Nephron progenitor cell (in vitro differentiated cells): ENCODE data around the gene PI4K2B.

Experiments
- DNase-seq: peaks from one replicate; pipeline ENCODE4 v3.0.0; 2021
- H3K27ac Mint-ChIP-seq: 2 replicates; pipeline ENCODE4 v1.8.0; 2021; ENCODE audit warnings: mild to moderate bottlenecking, moderate library complexity, mixed read lengths
- H3K27me3 Mint-ChIP-seq: 2 replicates; pipeline ENCODE4 v1.8.0; 2021; ENCODE audit warnings: mild to moderate bottlenecking, low read depth, mixed read lengths; ENCODE audit not compliant: poor library complexity
- H3K36me3 Mint-ChIP-seq: 2 replicates; pipeline ENCODE4 v1.8.0; 2021; ENCODE audit warnings: low read depth, mixed read lengths
- H3K4me1 Mint-ChIP-seq: 2 replicates; pipeline ENCODE4 v1.8.0; 2021; ENCODE audit warnings: mixed read lengths
- H3K4me3 Mint-ChIP-seq: 2 replicates; pipeline ENCODE4 v1.8.0; 2021; ENCODE audit warnings: mild to moderate bottlenecking, moderate library complexity, mixed read lengths
- H3K9me3 Mint-ChIP-seq: 2 replicates; pipeline ENCODE4 v1.8.0; 2021; ENCODE audit warnings: mild to moderate bottlenecking, moderate library complexity, mixed read lengths
- CTCF ChIP-seq: fragments of 200-600 bp; sonication (generic); IDR thresholded peaks from 2 replicates; pipeline ENCODE4 v1.5.0; 2021; ENCODE audit warnings: antibody characterized with exemption

Gene PI4K2B

GRCh38 chr4:25308306-25308705 lies 74.5 kb downstream of the PI4K2B start:
- DNase-seq = no peak
- Mint-ChIP-seq H3K4me3 (no peak overlapping the region), H3K9me3 (peaks cover 4% of the 10 kb centered on the region)

GRCh38 chr4:25308761-25309160 lies 74.9 kb downstream of the PI4K2B start:
- no peak for DNase-seq
- peaks cover 7% of the 10 kb centered on the region for H3K4me1 Mint-ChIP-seq
- no peaks in the 10 kb centered on the region for H3K36me3 Mint-ChIP-seq
- peaks cover 30% of the 10 kb centered on the region for H3K27me3 Mint-ChIP-seq
- H3K9me3 Mint-ChIP-seq = peaks cover 4% of the 10 kb centered on the region
- no peak for TF ChIP-seq CTCF
- no peak overlapping the region for H3K4me3 Mint-ChIP-seq
- no peak overlapping the region for H3K27ac Mint-ChIP-seq

More at GRCh38 chr4:25308306-25308705, 74.5 kb downstream of the PI4K2B start:
- peaks cover 3% of the 10 kb centered on the region for H3K4me1 Mint-ChIP-seq
- no peaks in the 10 kb centered on the region for H3K36me3 Mint-ChIP-seq
- H3K27me3 Mint-ChIP-seq = peaks cover 30% of the 10 kb centered on the region
- no peak for TF ChIP-seq CTCF
- no peak overlapping the region for H3K27ac Mint-ChIP-seq

GRCh38 chr4:25310066-25310802 lies 76.4 kb downstream of the PI4K2B start:
- H3K27ac Mint-ChIP-seq = no peak overlapping the region
- peaks cover 3% of the 10 kb centered on the region for H3K36me3 Mint-ChIP-seq
- H3K4me1 Mint-ChIP-seq = peaks cover 15% of the 10 kb centered on the region
- no peak for DNase-seq
- H3K27me3 Mint-ChIP-seq = peaks cover 22% of the 10 kb centered on the region
- TF ChIP-seq CTCF = no peak
- H3K4me3 Mint-ChIP-seq = no peak overlapping the region
- peaks cover 4% of the 10 kb centered on the region for H3K9me3 Mint-ChIP-seq

GRCh38 chr4:25310803-25311166 lies 77.0 kb downstream of the PI4K2B start:
- no peak for DNase-seq
- Mint-ChIP-seq H3K27me3 (peaks cover 22% of the 10 kb centered on the region), H3K4me3 (no peak overlapping the region), H3K27ac (no peak overlapping the region), H3K36me3 (peaks cover 8% of the 10 kb centered on the region), H3K9me3 (peaks cover 4% of the 10 kb centered on the region), H3K4me1 (peaks cover 15% of the 10 kb centered on the region)
- no peak for TF ChIP-seq CTCF

GRCh38 chr4:25312496-25313200 lies 78.8 kb downstream of the PI4K2B start, which contains the start of gene ZCCHC4:
Gene ZCCHC4 (plus strand): TSS chr4:25312774. CDS start chr4:25312810, 36 bp downstream.
- TF ChIP-seq CTCF = peak; percentile 99
- Mint-ChIP-seq H3K4me3 (peak within 1 kb of the TSS; percentile 98), H3K27me3 (peaks cover 10% of the 10 kb centered on the region), H3K9me3 (peaks cover 4% of the 10 kb centered on the region), H3K36me3 (peaks cover 21% of the 10 kb centered on the region), H3K27ac (peak within 1 kb of the TSS; percentile 99), H3K4me1 (peaks cover 15% of the 10 kb centered on the region)
- peak; percentile 89 for DNase-seq
